Karpas-422 (cell line): ENCODE data around the gene PAOX. TPM values are rescaled to one million over a fixed set of nuclear protein-coding genes. Genes with fewer than 3 reads are reported as not detected.

Experiments
- DNase-seq: peaks from one replicate; pipeline ENCODE4 v3.0.0-alpha.2; 2015
- H2AFZ ChIP-seq: fragments of 200-600 bp; sonication (generic); 2 replicates; pipeline ENCODE4 v1.6.1; 2014; ENCODE audit warnings: antibody characterized with exemption, low read length, mixed read lengths
- H3K27ac ChIP-seq: fragments of 200-600 bp; sonication (generic); 2 replicates; pipeline ENCODE4 v1.5.1; 2014; ENCODE audit warnings: mild to moderate bottlenecking, low read length, moderate library complexity
- H3K27me3 ChIP-seq: fragments of 200-600 bp; sonication (generic); 2 replicates; pipeline ENCODE4 v1.6.1; 2014; ENCODE audit warnings: low read length, mixed read lengths
- H3K36me3 ChIP-seq: fragments of 200-600 bp; sonication (generic); 2 replicates; pipeline ENCODE4 v1.6.1; 2014; ENCODE audit warnings: low read length, mixed read lengths; ENCODE audit not compliant: insufficient read depth
- H3K4me1 ChIP-seq: fragments of 200-600 bp; sonication (generic); 2 replicates; pipeline ENCODE4 v1.6.1; 2014; ENCODE audit warnings: mild to moderate bottlenecking, low read length, mixed read lengths
- H3K4me2 ChIP-seq: fragments of 200-600 bp; sonication (generic); 2 replicates; pipeline ENCODE4 v1.6.1; 2014; ENCODE audit warnings: low read length, low read depth, mild to moderate bottlenecking; ENCODE audit not compliant: poor library complexity, severe bottlenecking
- H3K4me3 ChIP-seq: fragments of 200-600 bp; sonication (generic); 2 replicates; pipeline ENCODE4 v1.5.1; 2014; ENCODE audit warnings: mild to moderate bottlenecking, antibody characterized with exemption, low read length, mixed read lengths
- H3K79me2 ChIP-seq: fragments of 200-600 bp; sonication (generic); 2 replicates; pipeline ENCODE4 v1.6.1; 2014; ENCODE audit warnings: mild to moderate bottlenecking, low read length, mixed read lengths
- H3K9ac ChIP-seq: fragments of 200-600 bp; sonication (generic); 2 replicates; pipeline ENCODE4 v1.6.0; 2014; ENCODE audit warnings: low read length
- H3K9me2 ChIP-seq: fragments of 200-600 bp; sonication (generic), shearing (Covaris generic); replicated peaks from 2 replicates; pipeline ENCODE4 v1.6.0; 2014; ENCODE audit warnings: mild to moderate bottlenecking, low read length, moderate library complexity; ENCODE audit not compliant: insufficient read depth
- H3K9me3 ChIP-seq: fragments of 300-700, 200-600 bp; sonication (generic); 2 replicates; pipeline ENCODE4 v1.6.1; 2014; ENCODE audit warnings: low read length, mixed read lengths
- H4K20me1 ChIP-seq: fragments of 200-600 bp; sonication (generic); 2 replicates; pipeline ENCODE4 v1.6.1; 2014; ENCODE audit warnings: mild to moderate bottlenecking, antibody characterized with exemption, low read length, low read depth; ENCODE audit not compliant: insufficient read depth
- total RNA-seq: library from RNA; depleted of rRNA; stranded (reverse); fragments of >200 nt; shearing (Covaris generic); gene quantifications from 2 replicates; pipeline ENCODE4 v1.2.3, GENCODE V29; 2014; ENCODE audit warnings: low replicate concordance

The PAOX gene
- total RNA-seq, 1 experiment from 2014 or later: not detected

DNA sequence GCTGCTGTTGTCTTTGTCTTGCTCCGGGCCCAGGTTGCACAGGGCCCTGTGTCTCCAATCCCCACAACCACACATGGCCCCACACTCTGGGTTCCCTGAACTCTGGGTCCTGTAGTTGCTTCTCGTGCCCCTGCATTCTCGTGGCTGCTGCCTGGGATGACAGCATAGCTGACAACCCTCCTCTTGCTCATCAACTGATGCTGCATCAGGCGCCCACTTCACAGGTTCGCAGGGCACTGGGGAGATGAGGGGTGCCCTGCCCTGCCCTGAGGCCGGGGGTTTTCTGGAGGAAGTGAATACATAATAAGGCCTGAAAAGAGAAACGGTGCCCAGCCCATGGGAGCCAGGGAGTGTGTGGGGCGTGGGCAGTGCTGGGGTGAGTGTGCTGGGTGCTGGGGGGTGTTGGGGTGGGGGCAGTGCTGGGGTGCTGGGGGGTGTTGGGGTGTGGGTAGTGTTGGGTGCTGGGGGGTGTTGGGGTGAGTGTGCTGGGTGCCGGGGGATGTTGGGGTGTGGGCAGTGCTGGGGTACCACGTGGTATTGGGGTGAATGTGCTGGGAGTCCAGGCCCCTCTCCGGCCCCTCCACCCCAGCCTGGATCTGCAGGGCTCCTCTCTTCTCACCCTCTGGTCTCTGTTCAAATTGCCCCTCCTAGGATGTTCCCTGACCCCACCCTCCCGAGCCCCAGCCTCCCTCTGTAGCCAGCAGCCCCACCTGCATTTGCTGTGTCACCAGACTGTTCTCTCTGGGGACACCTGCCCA is 12.9 kb downstream of the PAOX start:
- Histone ChIP-seq H3K4me1 (peaks cover 52% of the 10 kb centered on the region), H3K4me2 (no peak overlapping the region)
- no peak for DNase-seq

DNA sequence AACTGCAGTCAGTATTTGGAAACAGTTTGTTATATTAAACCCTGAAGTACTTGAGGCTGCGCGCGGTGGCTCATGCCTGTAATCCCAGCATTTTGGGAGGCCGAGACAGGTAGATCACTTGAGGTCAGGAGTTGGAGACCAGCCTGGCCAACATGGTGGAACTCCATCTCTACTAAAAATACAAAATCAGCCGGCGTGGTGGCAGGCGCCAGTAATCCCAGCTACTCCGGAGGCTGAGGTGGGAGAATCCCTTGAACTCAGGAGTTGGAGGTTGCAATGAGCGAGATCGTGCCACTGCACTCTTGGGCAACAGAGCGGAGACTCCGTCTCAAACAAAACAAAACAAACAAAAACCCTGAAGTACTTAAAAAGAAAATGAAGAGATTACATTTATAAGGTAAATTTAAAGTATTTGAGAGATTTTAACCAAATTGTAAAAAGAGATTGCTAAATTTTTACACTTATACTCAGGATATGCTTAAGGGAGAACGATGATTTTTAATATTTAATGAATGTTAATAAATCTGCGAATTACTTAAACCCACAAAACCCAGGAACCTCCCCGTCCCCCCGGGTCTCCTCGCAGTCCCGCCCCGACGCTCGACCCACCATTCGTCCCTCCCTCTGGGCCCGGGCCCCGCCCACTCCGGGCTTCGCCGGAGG is 14.5 kb downstream of the PAOX start:
- H3K9me2 ChIP-seq: no peaks in the 10 kb centered on the region
- H3K9me3 ChIP-seq: no peaks in the 10 kb centered on the region
- DNase-seq: no peak
- peaks cover 47% of the 10 kb centered on the region for H3K4me1 ChIP-seq
- H2AFZ ChIP-seq: 0 out of 2 replicates have a peak overlapping the region, but pooled peaks have one; percentile 51
- no peaks in the 10 kb centered on the region for H3K27me3 ChIP-seq
- no peaks in the 10 kb centered on the region for H4K20me1 ChIP-seq
- H3K27ac ChIP-seq: no peak overlapping the region
- H3K36me3 ChIP-seq: peaks cover 12% of the 10 kb centered on the region
- peaks cover 33% of the 10 kb centered on the region for H3K79me2 ChIP-seq
- peak overlapping the region; percentile 46 for H3K9ac ChIP-seq
- peak overlapping the region; percentile 33 for H3K4me3 ChIP-seq
- peak overlapping the region; percentile 70 for H3K4me2 ChIP-seq

More for the DNA sequence above, 12.9 kb downstream of the PAOX start:
- Histone ChIP-seq H3K9me2 (no peaks in the 10 kb centered on the region), H3K27ac (no peak overlapping the region), H3K79me2 (peaks cover 25% of the 10 kb centered on the region), H2AFZ (no peak overlapping the region), H3K9ac (no peak overlapping the region), H3K27me3 (no peaks in the 10 kb centered on the region), H4K20me1 (no peaks in the 10 kb centered on the region), H3K4me3 (no peak overlapping the region), H3K9me3 (no peaks in the 10 kb centered on the region), H3K36me3 (peaks cover 9% of the 10 kb centered on the region)

DNA sequence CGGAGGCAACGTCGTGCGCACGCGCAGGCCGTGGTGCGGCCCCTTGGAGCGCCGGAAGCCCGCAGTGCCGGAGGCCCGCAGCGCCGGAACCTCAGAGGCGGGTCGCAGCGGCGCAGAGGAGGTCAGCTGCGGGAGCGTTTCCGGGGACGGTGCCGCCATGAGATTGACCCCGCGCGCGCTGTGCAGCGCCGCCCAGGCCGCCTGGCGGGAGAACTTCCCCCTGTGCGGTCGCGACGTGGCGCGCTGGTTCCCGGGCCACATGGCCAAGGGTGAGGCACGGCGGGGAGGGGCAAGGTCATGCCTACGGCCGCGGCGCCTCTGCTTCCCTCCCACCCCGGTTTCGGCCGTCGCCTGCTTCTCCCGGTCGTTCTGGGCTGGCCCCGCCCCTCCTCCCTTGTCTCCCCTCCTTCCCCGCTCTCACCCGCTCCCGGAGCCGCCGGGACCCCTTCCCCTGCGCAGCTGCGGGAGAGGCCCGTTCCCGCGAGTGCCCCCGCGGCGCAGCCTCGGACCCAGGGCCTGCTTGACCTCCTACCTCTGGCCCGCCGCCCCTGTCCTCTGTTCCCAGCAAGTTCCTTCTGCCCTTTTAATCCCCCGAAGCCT is 15.1 kb downstream of the PAOX start, which contains the start of gene MTG1:
TSS of gene MTG1 (plus strand) at position 94 of the 600 bp plus-strand sequence. CDS start at position 158, 64 bp downstream.
- Histone ChIP-seq H3K9me3 (no peaks in the 10 kb centered on the region), H3K36me3 (peaks cover 12% of the 10 kb centered on the region), H3K27me3 (no peaks in the 10 kb centered on the region), H4K20me1 (no peaks in the 10 kb centered on the region), H3K4me3 (peak within 1 kb of the TSS; percentile 98), H3K9me2 (no peaks in the 10 kb centered on the region), H3K9ac (peak within 1 kb of the TSS; percentile 96), H3K4me1 (peaks cover 43% of the 10 kb centered on the region), H2AFZ (peak within 1 kb of the TSS; percentile 56; the same call in 1 of the 2 replicates), H3K4me2 (peak within 1 kb of the TSS; percentile 97), H3K27ac (peak within 1 kb of the TSS; percentile 56; the same call in 1 of the 2 replicates), H3K79me2 (peaks cover 34% of the 10 kb centered on the region)
- peak; percentile 99 for DNase-seq

DNA sequence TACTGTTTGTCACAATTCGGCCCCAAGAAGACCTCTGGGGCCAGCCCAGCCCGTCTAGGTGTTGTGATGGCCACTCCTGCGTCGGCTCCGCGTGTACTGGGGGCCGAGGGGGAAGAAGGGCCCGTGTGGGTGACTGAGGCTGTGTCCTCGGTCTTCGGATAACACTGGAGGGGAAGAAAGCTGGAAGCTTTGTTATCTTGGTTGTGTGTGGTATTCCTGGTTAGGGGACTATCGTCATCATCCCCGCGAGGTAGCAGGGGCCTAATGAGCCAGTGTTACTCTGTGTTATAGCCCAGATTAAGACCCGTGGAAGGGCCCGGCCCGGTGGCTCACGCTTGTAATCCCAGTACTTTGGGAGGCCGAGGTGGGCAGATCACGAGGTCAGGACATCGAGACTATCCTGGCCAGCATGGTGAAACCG is 15.7 kb downstream of the PAOX start:
- Histone ChIP-seq H3K9me3 (no peaks in the 10 kb centered on the region), H3K9ac (peak overlapping the region; percentile 96), H3K36me3 (peaks cover 12% of the 10 kb centered on the region), H3K27me3 (no peaks in the 10 kb centered on the region), H2AFZ (peak overlapping the region; percentile 56; the same call in 1 of the 2 replicates), H3K27ac (peak overlapping the region; percentile 56; the same call in 1 of the 2 replicates), H4K20me1 (no peaks in the 10 kb centered on the region), H3K4me3 (peak overlapping the region; percentile 98), H3K79me2 (peaks cover 34% of the 10 kb centered on the region), H3K4me2 (peak overlapping the region; percentile 97), H3K4me1 (peaks cover 36% of the 10 kb centered on the region), H3K9me2 (no peaks in the 10 kb centered on the region)
- peak; percentile 44 for DNase-seq

DNA sequence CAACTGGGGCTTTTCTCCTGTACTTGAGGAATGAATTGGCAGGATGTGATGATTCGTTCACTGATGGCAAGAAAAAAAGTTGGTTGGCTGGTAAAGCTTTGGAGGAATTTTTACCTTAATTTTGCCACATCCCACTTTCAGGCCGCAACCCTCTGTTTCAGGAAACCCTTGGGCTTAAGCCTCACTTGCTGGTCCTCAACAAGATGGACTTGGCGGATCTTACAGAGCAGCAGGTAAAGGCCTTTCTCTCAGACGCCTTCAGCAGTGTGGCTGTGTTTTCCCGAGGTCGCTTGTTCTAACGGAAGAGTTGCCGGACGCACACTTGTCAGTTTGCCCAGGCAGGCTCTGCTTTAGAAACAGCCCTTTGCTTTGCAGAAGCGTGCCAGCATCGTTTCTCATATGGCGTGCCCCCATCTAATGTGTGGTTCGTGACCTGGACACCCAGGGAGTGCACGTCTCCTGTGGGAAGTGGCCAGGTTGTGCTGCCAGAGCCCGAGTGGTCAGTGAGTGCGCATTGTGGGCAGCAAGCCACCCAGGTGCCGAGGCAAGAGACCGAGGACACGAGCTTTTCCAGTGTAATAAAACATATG is 17.1 kb downstream of the PAOX start:
- Histone ChIP-seq H3K27me3 (no peaks in the 10 kb centered on the region), H3K27ac (no peak overlapping the region), H3K4me3 (no peak overlapping the region), H3K9me2 (no peaks in the 10 kb centered on the region), H3K9ac (no peak overlapping the region), H3K79me2 (peaks cover 37% of the 10 kb centered on the region), H3K9me3 (no peaks in the 10 kb centered on the region), H2AFZ (no peak overlapping the region), H4K20me1 (no peaks in the 10 kb centered on the region), H3K4me2 (no peak overlapping the region), H3K36me3 (peaks cover 12% of the 10 kb centered on the region), H3K4me1 (peaks cover 25% of the 10 kb centered on the region)
- DNase-seq: no peak

DNA sequence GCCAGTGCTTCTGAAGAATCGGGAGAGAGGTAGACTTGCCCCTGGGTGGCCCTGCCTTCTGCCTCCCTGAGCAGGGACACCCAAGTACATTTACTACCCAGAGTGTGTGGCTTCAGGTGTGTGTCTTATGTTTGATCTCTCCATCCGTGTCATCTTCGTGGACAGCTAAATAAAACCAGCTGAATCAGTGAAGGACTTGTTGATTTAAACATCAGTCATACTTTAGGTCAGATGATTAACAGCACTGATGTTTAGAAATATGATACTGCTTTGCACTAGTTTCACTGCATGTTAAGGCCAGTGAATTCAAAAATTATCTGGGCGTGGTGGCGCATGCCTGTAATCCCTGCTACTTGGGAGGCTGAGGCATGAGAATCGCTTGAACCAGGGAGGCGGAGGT is 18.9 kb downstream of the PAOX start:
- Histone ChIP-seq H2AFZ (no peak overlapping the region), H3K79me2 (peaks cover 37% of the 10 kb centered on the region), H3K4me3 (no peak overlapping the region), H3K4me2 (no peak overlapping the region), H3K4me1 (peaks cover 16% of the 10 kb centered on the region), H3K27me3 (no peaks in the 10 kb centered on the region), H4K20me1 (no peaks in the 10 kb centered on the region), H3K9ac (no peak overlapping the region), H3K9me3 (no peaks in the 10 kb centered on the region), H3K9me2 (no peaks in the 10 kb centered on the region), H3K27ac (no peak overlapping the region), H3K36me3 (peaks cover 20% of the 10 kb centered on the region)
- DNase-seq: no peak

DNA sequence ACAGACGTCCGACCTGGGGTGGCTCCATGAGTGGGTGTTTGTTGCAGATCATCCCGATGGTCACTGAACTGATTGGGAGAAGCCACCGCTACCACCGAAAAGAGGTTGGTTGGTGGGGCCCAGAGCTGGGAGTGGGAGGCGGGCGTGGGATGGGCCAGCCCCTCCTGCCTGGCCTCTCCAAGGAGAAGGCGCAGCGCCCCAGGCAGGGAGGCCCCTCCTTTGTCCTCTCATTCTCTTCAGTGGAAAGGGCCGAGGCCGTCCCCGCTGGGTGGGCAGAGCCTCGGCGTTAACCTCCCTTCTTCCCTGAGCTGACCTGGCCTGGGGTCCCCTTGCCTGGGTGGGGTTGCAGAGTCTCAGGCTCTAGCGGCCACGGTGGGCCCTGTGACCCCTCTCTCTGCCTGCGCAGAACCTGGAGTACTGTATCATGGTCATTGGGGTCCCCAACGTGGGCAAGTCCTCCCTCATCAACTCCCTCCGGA is 20.1 kb downstream of the PAOX start:
- Histone ChIP-seq H3K9me3 (no peaks in the 10 kb centered on the region), H3K9me2 (no peaks in the 10 kb centered on the region), H3K27ac (no peak overlapping the region), H3K4me3 (no peak overlapping the region), H3K4me2 (no peak overlapping the region), H3K27me3 (no peaks in the 10 kb centered on the region), H3K79me2 (peaks cover 37% of the 10 kb centered on the region), H3K9ac (no peak overlapping the region), H2AFZ (no peak overlapping the region), H3K4me1 (peaks cover 10% of the 10 kb centered on the region), H3K36me3 (peaks cover 25% of the 10 kb centered on the region), H4K20me1 (no peaks in the 10 kb centered on the region)
- no peak for DNase-seq
